Superior temporal gyrus (tissue), 1 donor: ENCODE results near the gene GRAMD1A.
A peak's percentile ranks its signal among the peaks of the same experiment; 100 is the strongest.
"Not testable (repeated sequence)": the region's sequence is repeated elsewhere in the genome, so short reads cannot be mapped to it uniquely, and the experiment has no call there.

Experiments used
- DNase-seq: peaks from one replicate; pipeline ENCODE4 v3.0.0-alpha.2; 2016; ENCODE audit errors: extremely low spot score

Gene GRAMD1A

GRCh38 chr19:35037716-35038622, 37.8 kb downstream of the GRAMD1A start:
- DNase-seq, result no peak

GRCh38 chr19:35038623-35039512, 38.7 kb downstream of the GRAMD1A start:
- no peak for DNase-seq

DNA sequence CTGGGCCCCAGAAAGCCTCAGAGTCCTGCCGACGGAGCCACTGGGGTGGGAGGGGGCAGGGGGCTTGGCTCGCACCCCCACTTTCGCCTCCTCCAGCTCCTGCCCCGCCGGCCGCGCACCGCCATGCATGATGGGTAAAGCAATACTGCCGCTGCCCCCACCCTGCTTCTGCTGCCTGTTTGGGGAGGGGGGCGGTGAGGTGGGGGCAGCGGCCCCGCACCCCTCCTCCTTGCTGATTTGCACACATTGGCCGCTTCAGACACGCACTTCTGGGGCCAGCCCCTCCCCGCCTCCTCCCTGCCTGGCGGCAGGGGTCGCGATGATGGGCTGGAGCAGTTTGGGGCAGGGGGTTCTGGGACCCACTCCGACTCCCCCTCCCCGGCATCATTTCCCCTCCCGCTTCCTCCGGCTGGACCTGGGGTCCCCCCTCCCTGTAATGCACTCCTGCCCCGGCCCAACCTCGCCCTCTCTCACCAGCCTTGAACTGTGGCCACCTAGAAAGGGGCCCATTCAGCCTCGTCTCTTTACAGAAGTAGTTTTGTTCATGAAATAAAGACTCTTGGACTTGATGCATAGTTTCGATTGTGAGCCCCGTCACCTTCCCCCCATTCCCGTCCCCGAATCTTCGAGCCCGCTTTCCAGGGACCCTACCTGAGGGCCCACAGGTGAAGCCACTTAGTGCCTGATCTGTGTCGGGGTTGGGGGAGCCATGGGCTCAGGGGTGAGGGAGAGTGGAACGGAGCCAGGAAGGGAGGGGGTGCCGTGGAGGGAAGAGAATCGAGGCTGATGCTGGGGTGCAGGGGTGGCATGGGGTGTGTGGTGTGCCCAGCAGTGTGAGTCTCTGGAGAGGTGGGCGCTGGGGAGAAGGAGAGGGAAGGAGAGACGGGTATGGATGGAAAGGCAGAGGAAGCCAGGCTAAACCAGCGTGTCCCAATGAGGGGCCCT, 40.0 kb downstream of the GRAMD1A start:
- no peak for DNase-seq

- no peak for DNase-seq
Measured at GRCh38 chr19:35040826-35041547, 40.9 kb downstream of the GRAMD1A start.

DNA sequence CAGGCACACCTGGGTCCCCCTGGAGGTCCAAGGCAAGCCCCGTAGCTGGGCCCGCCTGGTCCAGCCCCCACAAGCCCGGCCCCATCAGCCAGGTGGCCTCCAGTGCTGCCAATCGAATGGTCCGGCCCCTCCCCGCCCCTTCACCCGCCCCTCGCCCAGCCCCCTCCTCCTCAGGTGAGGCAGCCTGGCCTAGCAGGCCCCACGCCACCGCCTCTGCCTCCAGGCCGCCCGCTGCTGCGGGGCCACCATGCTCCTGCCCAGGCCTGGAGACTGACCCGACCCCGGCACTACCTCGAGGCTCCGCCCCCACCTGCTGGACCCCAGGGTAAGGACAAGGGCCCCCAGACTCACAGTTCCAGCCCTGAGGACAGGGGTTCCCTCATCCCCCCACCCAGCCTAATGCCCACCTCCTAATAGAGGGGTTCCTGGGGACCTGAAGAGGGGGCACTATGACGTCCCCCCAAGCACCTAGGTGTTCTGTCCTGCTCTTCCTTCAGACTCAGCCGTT, 41.5 kb downstream of the GRAMD1A start, which contains the start of gene HPN:
Gene HPN, plus strand, starts transcription at position 174 of the 508 bp plus-strand sequence. CDS start 786 bp downstream, outside the sequence.
- DNase-seq, result no peak

GRCh38 chr19:35042056-35042730, 42.1 kb downstream of the GRAMD1A start:
- DNase-seq, result no peak

DNA sequence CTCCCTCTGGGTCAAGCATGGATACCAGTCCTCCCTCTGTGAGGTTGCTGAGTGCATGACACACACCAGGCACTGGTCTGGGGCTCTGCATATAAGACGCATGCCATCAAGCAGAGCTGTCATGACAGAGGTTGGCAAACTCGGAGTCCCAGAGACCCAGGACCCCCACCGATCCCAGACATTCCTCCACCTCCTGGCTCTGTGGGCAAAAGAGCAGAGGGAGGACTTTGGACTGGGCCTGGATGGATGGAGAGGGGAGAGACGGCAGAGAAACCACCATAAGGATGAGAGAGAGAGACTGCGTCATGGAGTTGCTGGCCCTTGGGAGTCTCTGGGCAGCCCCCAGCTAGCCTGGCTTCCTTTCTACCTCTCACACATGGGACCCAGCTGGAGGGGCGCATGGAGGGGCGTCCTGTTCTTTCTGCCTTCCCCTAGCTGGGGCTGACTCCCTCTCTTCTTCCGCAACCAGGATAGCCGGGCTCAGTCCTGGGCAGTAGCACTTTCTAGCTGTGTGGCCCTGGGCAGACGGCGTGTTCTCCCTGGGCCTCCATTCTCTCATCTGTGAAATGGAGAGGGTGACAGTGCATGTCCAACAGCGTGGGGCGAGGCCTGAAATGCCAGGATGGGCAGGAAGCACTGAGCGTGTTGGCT, 43.0 kb downstream of the GRAMD1A start:
- DNase-seq, result no peak

- DNase-seq, result no peak
Measured at GRCh38 chr19:35043906-35044305, 43.8 kb downstream of the GRAMD1A start.

DNA sequence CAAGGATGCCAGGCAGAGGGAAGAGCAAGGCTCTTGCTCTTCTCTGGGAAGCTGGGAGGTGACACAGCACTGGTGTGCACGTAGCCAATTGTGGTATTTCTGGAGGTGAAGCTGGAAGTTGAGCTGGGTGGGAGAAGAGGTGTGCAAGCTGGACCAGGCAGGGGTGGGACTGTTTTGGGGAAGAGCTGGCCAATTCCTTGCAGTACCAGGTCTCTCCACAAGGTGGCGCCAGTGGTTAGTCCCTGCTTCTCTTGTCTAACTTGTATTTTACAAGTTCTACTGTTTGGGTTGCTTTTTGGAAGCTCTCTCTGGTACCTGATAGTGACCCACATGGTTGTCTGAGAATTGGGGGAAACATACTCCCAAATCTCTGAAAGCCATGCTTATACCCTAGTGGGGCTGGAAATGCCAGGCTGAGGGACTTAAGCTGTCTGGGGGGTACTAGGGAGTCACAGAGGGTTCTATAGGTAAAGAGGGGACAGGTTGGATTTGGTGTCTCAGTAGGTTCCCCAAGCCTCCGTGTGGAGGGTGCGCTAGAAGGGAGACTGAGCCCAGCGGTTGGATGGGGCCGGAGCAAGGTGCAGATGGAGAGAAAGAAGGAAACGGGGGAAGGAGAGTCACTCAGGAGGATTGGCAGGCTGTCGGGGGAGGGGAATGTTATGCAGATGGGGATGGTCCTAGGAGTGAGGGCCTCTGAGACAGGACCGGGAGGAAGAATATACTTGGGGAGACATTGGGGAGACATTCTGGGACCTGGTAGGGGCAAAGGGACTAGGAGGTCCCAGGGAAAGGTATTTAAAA, 44.4 kb downstream of the GRAMD1A start:
- peak; percentile 94 for DNase-seq

DNA sequence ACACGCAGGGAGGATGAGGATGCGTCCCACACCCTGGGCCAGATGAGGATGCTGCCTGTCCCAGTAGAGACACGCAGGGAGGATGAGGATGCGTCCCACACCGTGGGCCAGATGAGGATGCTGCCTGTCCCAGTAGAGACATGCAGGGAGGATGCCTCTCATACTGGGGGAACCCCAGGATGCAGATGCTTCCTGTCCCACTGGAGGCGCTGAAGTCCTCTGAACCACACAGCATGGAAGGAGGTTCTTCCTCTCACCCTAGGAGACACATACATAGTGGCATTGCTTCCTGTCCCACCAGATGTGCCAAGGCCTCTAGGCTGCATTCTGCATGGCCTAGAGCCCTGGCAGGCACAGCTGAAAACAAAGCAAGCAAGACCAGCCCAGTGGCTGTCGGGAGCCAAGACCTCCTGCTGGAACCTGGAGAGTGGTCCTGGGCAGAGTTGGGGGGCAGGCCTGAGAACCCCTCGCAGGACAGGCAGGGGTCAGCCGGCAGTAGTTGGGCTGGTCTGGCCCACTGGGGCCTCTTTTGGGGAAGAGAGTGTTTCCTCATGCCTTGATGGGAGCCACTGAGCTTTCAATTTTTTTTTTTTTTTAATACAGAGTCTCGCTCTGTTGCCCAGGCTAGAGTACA, 45.7 kb downstream of the GRAMD1A start:
- peak; percentile 72 for DNase-seq

GRCh38 chr19:35046461-35046860, 46.3 kb downstream of the GRAMD1A start:
- DNase-seq, result no peak

DNA sequence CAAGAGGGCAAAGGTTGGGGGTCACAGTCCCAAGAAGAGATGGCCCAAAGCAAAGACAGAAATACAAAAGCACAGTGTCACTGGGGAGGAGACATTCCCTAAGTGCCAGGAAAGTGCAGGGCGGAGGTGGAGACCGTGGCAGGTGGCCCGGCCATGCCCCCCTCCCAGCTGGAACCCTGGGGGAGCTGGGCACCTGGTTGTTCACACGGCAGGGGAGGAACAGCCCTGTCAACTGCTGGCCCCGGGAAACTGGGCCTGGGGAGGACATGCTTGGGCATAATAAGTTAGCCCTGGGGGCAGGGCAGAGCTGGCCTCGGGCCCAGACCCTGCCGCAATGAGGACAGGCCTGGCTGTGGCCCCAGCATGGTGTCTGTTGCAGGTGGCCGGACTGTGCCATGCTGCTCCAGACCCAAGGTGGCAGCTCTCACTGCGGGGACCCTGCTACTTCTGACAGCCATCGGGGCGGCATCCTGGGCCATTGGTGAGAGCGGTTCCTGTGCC, 48.8 kb downstream of the GRAMD1A start:
- peak; percentile 83 for DNase-seq

GRCh38 chr19:35049456-35049855, 49.3 kb downstream of the GRAMD1A start:
- DNase-seq, result peak; percentile 79

DNA sequence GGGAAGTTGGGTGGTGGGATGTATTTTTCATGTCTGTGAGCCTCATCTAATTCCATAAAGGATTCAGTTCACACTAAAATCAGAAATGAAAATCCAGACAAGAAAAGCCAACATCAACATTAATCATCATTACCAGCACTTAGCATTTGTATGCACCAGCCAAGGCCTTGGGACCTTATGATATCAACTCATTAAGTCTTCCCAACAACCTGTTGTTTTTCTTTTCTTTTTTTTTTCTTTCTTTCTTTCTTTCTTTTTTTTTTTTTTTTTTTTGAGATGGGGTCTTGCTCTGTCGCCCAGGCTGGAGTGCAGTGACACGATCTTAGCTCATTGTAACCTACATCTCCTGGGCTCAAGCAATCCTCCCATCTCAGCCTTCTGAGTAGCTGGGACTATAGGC, 50.5 kb downstream of the GRAMD1A start:
- DNase-seq, result peak; percentile 15

GRCh38 chr19:35051268-35051667, 51.1 kb downstream of the GRAMD1A start:
- not testable (repeated sequence) for DNase-seq

DNA sequence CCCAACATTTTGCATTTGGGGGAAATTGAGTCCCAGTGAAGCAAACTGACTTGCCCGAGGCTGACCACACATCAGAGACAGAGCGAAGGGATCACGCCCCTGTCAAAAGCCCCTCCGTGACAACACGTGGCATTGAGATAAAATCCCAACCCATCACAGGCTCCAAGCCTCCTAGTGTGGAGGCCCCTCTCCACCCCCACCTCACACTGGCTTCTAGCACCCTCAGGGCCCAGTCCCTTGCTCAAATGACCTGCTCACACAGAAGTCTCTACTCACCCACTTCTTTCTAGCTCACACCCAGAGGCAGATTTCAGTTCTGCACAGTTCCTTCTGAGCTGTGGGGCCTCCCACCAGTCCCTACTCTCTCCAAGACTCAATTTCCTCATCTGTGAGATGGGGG, 51.7 kb downstream of the GRAMD1A start:
- no peak for DNase-seq

DNA sequence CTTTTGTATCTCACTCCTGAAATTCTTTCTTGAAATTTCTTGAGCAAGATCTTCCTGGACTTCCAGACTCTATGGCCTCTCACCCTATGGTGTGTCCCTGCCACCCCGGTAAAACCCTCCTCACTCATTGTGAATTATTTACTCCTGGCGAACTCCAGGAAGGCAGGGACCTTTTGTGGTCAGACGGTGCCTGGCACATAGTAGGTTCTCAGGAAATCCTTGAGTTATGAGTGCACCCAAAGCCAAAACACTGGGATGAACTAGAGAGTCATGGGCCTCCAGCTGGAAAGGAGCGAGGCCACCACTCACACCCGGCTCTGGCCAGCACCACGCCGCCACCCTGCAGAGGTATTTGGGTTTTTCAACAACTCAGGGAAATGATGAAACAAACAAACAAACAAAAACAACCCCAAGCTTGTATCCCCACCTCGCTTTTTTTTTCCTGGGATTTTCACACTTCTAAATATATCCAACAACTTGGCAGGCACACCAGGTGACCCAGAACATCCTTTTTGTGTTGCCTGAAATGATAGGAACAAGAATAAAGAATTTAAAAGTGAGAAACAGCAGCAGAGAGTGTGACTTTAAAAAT, 52.6 kb downstream of the GRAMD1A start:
- no peak for DNase-seq
